Activated CD8-positive, alpha-beta T cell treated with anti-CD3 and anti-CD28 coated beads for 36 hours (primary cell): ENCODE results near the gene CNTROB. TPM values are rescaled to one million over a fixed set of nuclear protein-coding genes. Genes with fewer than 3 reads are reported as not detected.

ENCODE experiments used
- ATAC-seq: fragments of 200-7000 bp; cut with Tn5 transposase; one replicate; pipeline ENCODE4 v1.10.0; 2021; ENCODE audit warnings: mild to moderate bottlenecking, moderate library complexity
- CTCF ChIA-PET: fragments of 350-600 bp; sonication (Branson Sonifier 250); formaldehyde crosslinking; loops from one replicate; lab custom pipeline; 2021; ENCODE audit warnings: antibody characterized with exemption; lab: Charles Lee
- POLR2A ChIA-PET: fragments of 350-600 bp; sonication (Branson Sonifier 250); formaldehyde crosslinking; loops from one replicate; lab custom pipeline; 2021; ENCODE audit warnings: antibody characterized with exemption; lab: Charles Lee
- DNase-seq: peaks from one replicate; pipeline ENCODE4 v3.0.0-alpha.2; 2020
- H3K27ac Mint-ChIP-seq: one replicate; pipeline ENCODE4 v1.8.0; 2021; ENCODE audit warnings: mild to moderate bottlenecking, mixed read lengths
- H3K27me3 Mint-ChIP-seq: one replicate; pipeline ENCODE4 v1.8.0; 2021; ENCODE audit warnings: mixed read lengths
- H3K36me3 Mint-ChIP-seq: one replicate; pipeline ENCODE4 v1.8.0; 2021; ENCODE audit warnings: low read depth, mixed read lengths
- H3K4me1 Mint-ChIP-seq: one replicate; pipeline ENCODE4 v1.8.0; 2021; ENCODE audit warnings: low read depth, mixed read lengths
- H3K4me3 Mint-ChIP-seq: one replicate; pipeline ENCODE4 v1.8.0; 2021; ENCODE audit warnings: mild to moderate bottlenecking, moderate library complexity, mixed read lengths
- H3K9me3 Mint-ChIP-seq: one replicate; pipeline ENCODE4 v1.8.0; 2021; ENCODE audit warnings: mixed read lengths
- CTCF ChIP-seq: fragments of 200-600 bp; IDR thresholded peaks from one replicate; pipeline ENCODE4 v1.8.0; 2022; ENCODE audit warnings: antibody characterized with exemption, mild to moderate bottlenecking
- intact Hi-C: fragments of 100-400 bp; cut with micrococcal nuclease; formaldehyde crosslinking; loops from one replicate; pipeline ENCODE4 v1.10.0; 2022
- total RNA-seq, 2 experiments: library from RNA; stranded (reverse); gene quantifications; one replicate each; pipeline ENCODE4 v1.2.3, GENCODE V29; 2021

Gene CNTROB
- total RNA-seq, 2 experiments from 2014 or later = 48.4 to 54.1 TPM

- ChIA-PET CTCF (interaction anchor here (0.5 to 11.2 kb wide), 11 partner anchors 9 to 540 kb away, joined by 3 to 214 read pairs (median 6); partner anchors contain the start of genes CNTROB, NAA38, TP53 and TRAPPC1), POLR2A (interaction anchor here (1.1 to 3.7 kb wide), 8 partner anchors 9 to 82 kb away, joined by 3 to 23 read pairs (median 4); partner anchors contain the start of genes CNTROB and TRAPPC1)
- ATAC-seq (no peak), DNase-seq (no peak)
- no peaks in the 10 kb centered on the region for H3K27me3 Mint-ChIP-seq
- H3K36me3 Mint-ChIP-seq = peaks cover 9% of the 10 kb centered on the region
- TF ChIP-seq CTCF = no peak
- H3K4me1 Mint-ChIP-seq = peaks cover 26% of the 10 kb centered on the region
- H3K27ac Mint-ChIP-seq = peak overlapping the region; percentile 81
- peak overlapping the region; percentile 85 for H3K4me3 Mint-ChIP-seq
- intact Hi-C loops = no loop called here
- H3K9me3 Mint-ChIP-seq = no peaks in the 10 kb centered on the region
Measured at GRCh38 chr17:7916808-7917207, 15.2 kb upstream of the CNTROB start.

- DNase-seq (no peak), ATAC-seq (peak; percentile 59)
- intact Hi-C loops = no loop called here
- CTCF ChIA-PET = interaction anchor here (1.2 to 6.7 kb wide), 6 partner anchors 10 to 151 kb away, joined by 3 to 47 read pairs (median 3); partner anchors contain the start of genes CNTROB and TRAPPC1
- H3K9me3 Mint-ChIP-seq = no peaks in the 10 kb centered on the region
- no peaks in the 10 kb centered on the region for H3K27me3 Mint-ChIP-seq
- POLR2A ChIA-PET = interaction anchor here (0.6 to 2.5 kb wide), 5 partner anchors 10 to 234 kb away, joined by 3 to 12 read pairs (median 3); partner anchors contain the start of genes CNTROB, TRAPPC1 and WRAP53
- TF ChIP-seq CTCF = no peak
- H3K4me3 Mint-ChIP-seq = peak overlapping the region; percentile 55
- H3K4me1 Mint-ChIP-seq = peaks cover 19% of the 10 kb centered on the region
- H3K27ac Mint-ChIP-seq = peak overlapping the region; percentile 82
- H3K36me3 Mint-ChIP-seq = no peaks in the 10 kb centered on the region
Measured at GRCh38 chr17:7922269-7922844, 9.6 kb upstream of the CNTROB start.

GRCh38 chr17:7922845-7923628, 9.0 kb upstream of the CNTROB start:
- no peaks in the 10 kb centered on the region for H3K9me3 Mint-ChIP-seq

GRCh38 chr17:7927596-7927995, 4.4 kb upstream of the CNTROB start:
- H3K27ac Mint-ChIP-seq = no peak overlapping the region
- H3K9me3 Mint-ChIP-seq = no peaks in the 10 kb centered on the region
- no peak for TF ChIP-seq CTCF
- no peaks in the 10 kb centered on the region for H3K27me3 Mint-ChIP-seq
- ChIA-PET POLR2A (interaction anchor here (0.6 to 3.1 kb wide), 3 partner anchors 11 to 91 kb away, joined by 3 to 23 read pairs (median 3); partner anchors contain the start of gene RNF227), CTCF (interaction anchor here (0.9 to 6.7 kb wide), 4 partner anchors 15 to 147 kb away, joined by 3 to 47 read pairs (median 6); no protein-coding TSS in a partner anchor)
- ATAC-seq (no peak), DNase-seq (no peak)
- H3K36me3 Mint-ChIP-seq = peaks cover 9% of the 10 kb centered on the region
- H3K4me1 Mint-ChIP-seq = peaks cover 23% of the 10 kb centered on the region
- no peak overlapping the region for H3K4me3 Mint-ChIP-seq
- intact Hi-C loops = no loop called here

More at GRCh38 chr17:7922845-7923628, 9.0 kb upstream of the CNTROB start:
- peak; percentile 98 for ATAC-seq
- peaks cover 19% of the 10 kb centered on the region for H3K4me1 Mint-ChIP-seq
- H3K27ac Mint-ChIP-seq = peak overlapping the region; percentile 82
- CTCF ChIA-PET = interaction anchor here (1.3 to 6.7 kb wide), 4 partner anchors 10 to 151 kb away, joined by 3 to 47 read pairs (median 7); partner anchors contain the start of genes CNTROB and TRAPPC1
- no peak for TF ChIP-seq CTCF
- H3K36me3 Mint-ChIP-seq = peaks cover 2% of the 10 kb centered on the region
- intact Hi-C loops = no loop called here
- H3K4me3 Mint-ChIP-seq = peak overlapping the region; percentile 55
- no peaks in the 10 kb centered on the region for H3K27me3 Mint-ChIP-seq
- peak; percentile 91 for DNase-seq
- POLR2A ChIA-PET = interaction anchor here (0.6 to 2.5 kb wide), 4 partner anchors 9 to 235 kb away, joined by 3 to 12 read pairs (median 3); partner anchors contain the start of genes CNTROB, TRAPPC1 and WRAP53
